Effector memory CD8-positive, alpha-beta T cell (primary cell): ENCODE measurements around the gene PIK3CA.
A peak's percentile ranks its signal among the peaks of the same experiment; 100 is the strongest.
"Not testable (repeated sequence)": the region's sequence is repeated elsewhere in the genome, so short reads cannot be mapped to it uniquely, and the experiment has no call there.

Experiments used
- ATAC-seq: fragments of 150-1000 bp; cut with Tn5 transposase; replicated peaks from 2 replicates; pipeline ENCODE4 v1.10.0; 2021; ENCODE audit warnings: mild to moderate bottlenecking, moderate library complexity
- DNase-seq, 3 experiments: peaks; one replicate each; pipeline ENCODE4 v3.0.0; 2021
- H3K27ac Mint-ChIP-seq, 2 donors: one replicate each; pipeline ENCODE4 v1.8.0; 2022; ENCODE audit warnings: mild to moderate bottlenecking in 2 of 2, mixed read lengths in 2 of 2, moderate library complexity in 2 of 2
- H3K27me3 Mint-ChIP-seq, 2 donors: one replicate each; pipeline ENCODE4 v1.8.0; 2022; ENCODE audit warnings: mixed read lengths in 2 of 2
- H3K36me3 Mint-ChIP-seq: one replicate; pipeline ENCODE4 v1.8.0; 2022; ENCODE audit warnings: mild to moderate bottlenecking, moderate library complexity, mixed read lengths; ENCODE audit not compliant: insufficient read depth
- H3K4me1 Mint-ChIP-seq, 2 donors: one replicate each; pipeline ENCODE4 v1.8.0; 2022; ENCODE audit warnings: low read depth in 2 of 2, mixed read lengths in 2 of 2
- H3K4me3 Mint-ChIP-seq, 2 donors: one replicate each; pipeline ENCODE4 v1.8.0; 2022; ENCODE audit warnings: mild to moderate bottlenecking in 2 of 2, mixed read lengths in 2 of 2, moderate library complexity in 2 of 2
- H3K9me3 Mint-ChIP-seq, 2 donors: one replicate each; pipeline ENCODE4 v1.8.0; 2022; ENCODE audit warnings: mixed read lengths in 2 of 2
- total RNA-seq, 9 experiments: gene quantifications; one replicate each; lab custom pipeline; 2026; lab: John Stamatoyannopoulos, UW

Gene PIK3CA
- 64.6 to 132 (median 78.8) reads per million in 9 experiments for total RNA-seq

DNA sequence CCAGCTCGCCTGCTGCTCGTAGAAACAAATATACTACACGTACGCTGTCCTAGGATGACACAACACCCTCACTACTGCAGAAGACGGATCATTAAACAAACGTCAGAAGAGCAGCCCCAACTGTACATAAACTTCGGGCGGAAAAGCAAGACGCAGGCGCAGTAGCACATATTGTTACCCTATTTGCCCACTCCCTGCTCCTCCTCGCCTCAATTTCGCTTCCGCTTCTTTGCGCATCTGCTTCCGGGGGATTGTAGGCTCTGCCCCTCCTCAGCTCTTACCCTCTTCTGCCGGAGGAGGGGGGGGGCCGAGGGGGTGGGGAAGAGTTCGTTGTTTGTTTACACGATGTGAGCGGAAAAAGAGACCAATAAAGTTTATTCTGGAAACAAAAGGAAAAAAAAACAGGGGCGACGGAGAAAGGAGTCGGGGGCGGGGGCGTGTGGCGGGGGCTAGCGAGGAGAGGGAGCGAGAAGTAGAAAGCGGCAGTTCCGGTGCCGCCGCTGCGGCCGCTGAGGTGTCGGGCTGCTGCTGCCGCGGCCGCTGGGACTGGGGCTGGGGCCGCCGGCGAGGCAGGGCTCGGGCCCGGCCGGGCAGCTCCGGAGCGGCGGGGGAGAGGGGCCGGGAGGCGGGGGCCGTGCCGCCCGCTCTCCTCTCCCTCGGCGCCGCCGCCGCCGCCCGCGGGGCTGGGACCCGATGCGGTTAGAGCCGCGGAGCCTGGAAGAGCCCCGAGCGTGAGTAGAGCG lies at the start of gene PIK3CA:
TSS of gene PIK3CA (plus strand) at position 485 of the 743 bp plus-strand sequence. CDS start 50,469 bp downstream, outside the sequence.
- peaks cover 21 to 34% of the 10 kb centered on the region in 2 donors for H3K4me1 Mint-ChIP-seq
- peaks cover 7% of the 10 kb centered on the region for H3K36me3 Mint-ChIP-seq
- peaks cover 0 to 5% of the 10 kb centered on the region in 2 donors for H3K27me3 Mint-ChIP-seq
- peak; percentile 78 for ATAC-seq
- no peak within 1 kb of the TSS for H3K27ac Mint-ChIP-seq
- no peak within 1 kb of the TSS for H3K4me3 Mint-ChIP-seq
- no peaks in the 10 kb centered on the region for H3K9me3 Mint-ChIP-seq
- peak; percentile 89 to 93 (median 90) for DNase-seq

DNA sequence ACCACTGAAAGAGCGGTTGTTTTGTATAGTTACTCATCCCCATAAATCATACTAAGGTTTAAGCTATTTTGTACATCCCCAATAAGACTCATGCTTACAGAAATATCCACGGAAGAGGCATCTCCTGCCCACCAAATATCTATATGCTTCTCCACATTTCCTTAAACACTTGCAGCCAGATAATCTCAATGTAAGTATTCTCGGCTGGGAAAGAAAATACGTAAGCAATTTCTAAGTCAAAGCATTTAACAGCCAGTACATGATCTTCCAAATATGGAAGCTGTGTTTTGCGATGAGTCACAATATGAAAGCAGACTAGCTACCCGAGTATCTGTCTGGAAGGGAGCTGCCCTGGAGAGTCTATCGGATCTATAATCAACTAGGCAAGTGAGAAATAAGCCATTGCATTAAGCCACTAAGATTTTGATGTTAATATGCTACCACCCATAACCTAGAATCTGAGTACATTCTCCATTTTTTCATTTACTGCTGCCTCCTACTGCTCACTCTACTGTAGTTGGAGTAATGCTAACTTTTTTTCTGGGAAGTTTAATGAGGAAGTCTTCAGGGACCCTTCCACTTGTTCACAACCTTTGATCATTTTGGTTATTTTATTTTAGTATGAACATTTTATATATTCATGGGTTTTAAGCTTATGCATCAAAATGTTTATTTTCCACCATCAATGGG lies 49.6 kb upstream of the PIK3CA start:
- Mint-ChIP-seq H3K9me3 (no peaks in the 10 kb centered on the region), H3K27ac (no peak overlapping the region)
- ATAC-seq = no peak

GRCh38 chr3:179100652-179101051 lies 47.5 kb upstream of the PIK3CA start:
- Mint-ChIP-seq H3K27me3 (peaks cover 18 to 37% of the 10 kb centered on the region in 2 donors), H3K4me1 (no peaks in the 10 kb centered on the region), H3K27ac (no peak overlapping the region), H3K36me3 (no peaks in the 10 kb centered on the region), H3K9me3 (no peaks in the 10 kb centered on the region), H3K4me3 (no peak overlapping the region)
- no peak for ATAC-seq
- no peak for DNase-seq

More for the DNA sequence above, 49.6 kb upstream of the PIK3CA start:
- no peak for DNase-seq
- Mint-ChIP-seq H3K4me1 (no peaks in the 10 kb centered on the region), H3K27me3 (peaks cover 18 to 37% of the 10 kb centered on the region in 2 donors), H3K36me3 (no peaks in the 10 kb centered on the region), H3K4me3 (no peak overlapping the region)

DNA sequence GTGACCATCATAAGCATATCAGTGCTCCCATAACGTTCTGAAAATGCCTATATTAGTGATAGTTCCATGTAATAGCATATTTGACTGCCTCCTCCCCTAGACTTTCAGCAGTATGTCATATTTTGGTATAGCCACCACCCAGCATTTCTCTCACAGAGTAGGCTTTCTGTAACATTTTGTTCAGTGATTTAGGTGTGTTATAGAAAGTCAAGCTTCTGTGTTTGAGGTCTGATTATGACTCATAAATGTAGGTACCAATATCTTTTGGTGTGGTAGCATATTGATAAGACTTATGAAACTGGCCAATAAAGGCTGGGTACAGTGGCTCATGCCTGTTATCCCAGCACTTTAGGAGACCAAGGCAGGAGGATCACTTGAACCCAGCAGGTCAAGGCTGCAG lies 42.3 kb upstream of the PIK3CA start:
- peaks cover 0 to 1% of the 10 kb centered on the region in 2 donors for H3K9me3 Mint-ChIP-seq
- no peak for ATAC-seq
- no peak overlapping the region for H3K27ac Mint-ChIP-seq
- H3K4me1 Mint-ChIP-seq = no peaks in the 10 kb centered on the region
- DNase-seq = no peak
- H3K4me3 Mint-ChIP-seq = no peak overlapping the region
- H3K27me3 Mint-ChIP-seq = peaks cover 13 to 22% of the 10 kb centered on the region in 2 donors
- no peaks in the 10 kb centered on the region for H3K36me3 Mint-ChIP-seq

DNA sequence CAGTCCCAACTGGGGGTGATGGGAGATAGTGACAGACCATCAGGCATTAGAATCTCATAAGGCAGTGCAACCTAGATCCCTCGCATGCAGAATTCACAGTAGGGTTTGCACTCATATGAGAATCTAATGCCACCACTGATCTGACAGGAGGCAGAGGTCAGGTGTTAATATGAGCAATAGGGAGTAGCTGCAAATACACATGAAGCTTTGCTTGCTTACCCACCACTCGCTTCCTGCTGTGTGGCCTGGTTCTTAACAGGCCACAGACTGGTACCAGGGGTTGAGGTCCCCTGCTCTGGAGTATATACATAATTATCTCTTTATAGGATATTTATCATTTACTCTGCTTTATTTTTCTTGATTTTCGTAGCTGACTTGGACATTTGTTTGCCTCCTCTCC lies 40.5 kb upstream of the PIK3CA start:
- no peaks in the 10 kb centered on the region for H3K4me1 Mint-ChIP-seq
- ATAC-seq = no peak
- peaks cover 15 to 28% of the 10 kb centered on the region in 2 donors for H3K27me3 Mint-ChIP-seq
- H3K4me3 Mint-ChIP-seq = no peak overlapping the region
- peaks cover 0 to 1% of the 10 kb centered on the region in 2 donors for H3K9me3 Mint-ChIP-seq
- no peak overlapping the region for H3K27ac Mint-ChIP-seq
- H3K36me3 Mint-ChIP-seq = no peaks in the 10 kb centered on the region
- no peak for DNase-seq

- ATAC-seq (no peak), DNase-seq (no peak)
- H3K9me3 Mint-ChIP-seq = peaks cover 0 to 1% of the 10 kb centered on the region in 2 donors
- no peak overlapping the region for H3K4me3 Mint-ChIP-seq
- peaks cover 19 to 33% of the 10 kb centered on the region in 2 donors for H3K27me3 Mint-ChIP-seq
- no peaks in the 10 kb centered on the region for H3K4me1 Mint-ChIP-seq
- H3K36me3 Mint-ChIP-seq = no peaks in the 10 kb centered on the region
- H3K27ac Mint-ChIP-seq = no peak overlapping the region
Observed at GRCh38 chr3:179108086-179108485, 40.1 kb upstream of the PIK3CA start.

- no peaks in the 10 kb centered on the region for H3K36me3 Mint-ChIP-seq
- no peak overlapping the region for H3K27ac Mint-ChIP-seq
- DNase-seq = no peak
- no peaks in the 10 kb centered on the region for H3K4me1 Mint-ChIP-seq
- no peak overlapping the region for H3K4me3 Mint-ChIP-seq
- no peak for ATAC-seq
- peaks cover 39 to 56% of the 10 kb centered on the region in 2 donors for H3K27me3 Mint-ChIP-seq
- H3K9me3 Mint-ChIP-seq = peaks cover 0 to under 1% of the 10 kb centered on the region in 2 donors
Observed at GRCh38 chr3:179113903-179114302, 34.3 kb upstream of the PIK3CA start.

- not testable (repeated sequence) for DNase-seq, H3K4me3 Mint-ChIP-seq, H3K4me1 Mint-ChIP-seq, H3K9me3 Mint-ChIP-seq, ATAC-seq, H3K36me3 Mint-ChIP-seq, H3K27ac Mint-ChIP-seq
- H3K27me3 Mint-ChIP-seq = peaks cover 33 to 45% of the 10 kb centered on the region in 2 donors
Observed at GRCh38 chr3:179115444-179115843, 32.7 kb upstream of the PIK3CA start.

DNA sequence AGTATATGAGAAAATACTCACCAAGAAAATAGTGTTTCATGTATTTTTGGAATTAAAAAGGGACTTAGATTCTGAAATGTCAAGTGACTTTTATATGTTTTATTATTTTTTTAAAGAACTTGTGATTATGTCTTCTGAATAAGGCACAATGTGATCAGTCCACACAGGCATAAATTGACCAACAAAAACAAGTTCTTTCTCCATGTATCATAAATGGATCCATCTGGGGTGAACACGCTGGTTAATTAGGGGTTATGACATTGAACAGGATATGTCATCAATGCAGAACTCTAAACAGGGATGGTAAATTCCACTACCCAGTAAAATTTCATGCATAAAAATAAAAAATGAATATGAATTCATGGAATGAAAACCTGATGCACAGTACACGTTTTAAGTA lies 31.3 kb upstream of the PIK3CA start:
- Mint-ChIP-seq H3K4me1 (no peaks in the 10 kb centered on the region), H3K9me3 (no peaks in the 10 kb centered on the region), H3K27me3 (peaks cover 33 to 38% of the 10 kb centered on the region in 2 donors), H3K4me3 (no peak overlapping the region), H3K27ac (no peak overlapping the region), H3K36me3 (no peaks in the 10 kb centered on the region)
- ATAC-seq = no peak
- DNase-seq = no peak

GRCh38 chr3:179132191-179132890 lies 15.8 kb upstream of the PIK3CA start:
- DNase-seq, H3K36me3 Mint-ChIP-seq, ATAC-seq, H3K9me3 Mint-ChIP-seq, H3K27ac Mint-ChIP-seq, H3K4me3 Mint-ChIP-seq, H3K4me1 Mint-ChIP-seq: not testable (repeated sequence)
- H3K27me3 Mint-ChIP-seq = peaks cover 43 to 57% of the 10 kb centered on the region in 2 donors

GRCh38 chr3:179133575-179133974 lies 14.6 kb upstream of the PIK3CA start:
- peaks cover 53 to 69% of the 10 kb centered on the region in 2 donors for H3K27me3 Mint-ChIP-seq
- ATAC-seq (no peak), DNase-seq (no peak)
- H3K4me3 Mint-ChIP-seq = no peak overlapping the region
- no peak overlapping the region for H3K27ac Mint-ChIP-seq
- H3K9me3 Mint-ChIP-seq = no peaks in the 10 kb centered on the region
- no peaks in the 10 kb centered on the region for H3K36me3 Mint-ChIP-seq
- no peaks in the 10 kb centered on the region for H3K4me1 Mint-ChIP-seq

DNA sequence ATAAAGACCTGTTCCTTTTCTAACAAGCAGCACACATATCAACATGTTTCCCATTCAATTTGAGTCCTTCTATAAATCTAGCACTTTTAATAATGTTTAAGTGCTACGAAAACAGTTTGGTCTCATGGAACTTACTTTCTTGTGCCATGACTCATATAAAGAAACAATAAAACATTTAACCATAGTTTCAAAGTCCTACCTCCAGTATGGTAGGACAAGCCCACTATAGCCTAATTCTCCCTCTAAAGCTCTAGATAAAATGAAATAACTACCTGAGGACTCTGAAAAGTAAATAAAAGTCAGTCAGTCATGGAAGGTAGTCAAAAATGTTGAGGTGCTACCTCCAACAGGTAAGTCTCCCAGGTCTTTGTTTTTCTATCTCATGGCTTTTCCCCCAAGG lies 12.0 kb upstream of the PIK3CA start:
- no peak overlapping the region for H3K27ac Mint-ChIP-seq
- H3K4me3 Mint-ChIP-seq = no peak overlapping the region
- H3K4me1 Mint-ChIP-seq = no peaks in the 10 kb centered on the region
- DNase-seq (no peak), ATAC-seq (no peak)
- peaks cover 69 to 91% of the 10 kb centered on the region in 2 donors for H3K27me3 Mint-ChIP-seq
- no peaks in the 10 kb centered on the region for H3K9me3 Mint-ChIP-seq
- H3K36me3 Mint-ChIP-seq = no peaks in the 10 kb centered on the region

DNA sequence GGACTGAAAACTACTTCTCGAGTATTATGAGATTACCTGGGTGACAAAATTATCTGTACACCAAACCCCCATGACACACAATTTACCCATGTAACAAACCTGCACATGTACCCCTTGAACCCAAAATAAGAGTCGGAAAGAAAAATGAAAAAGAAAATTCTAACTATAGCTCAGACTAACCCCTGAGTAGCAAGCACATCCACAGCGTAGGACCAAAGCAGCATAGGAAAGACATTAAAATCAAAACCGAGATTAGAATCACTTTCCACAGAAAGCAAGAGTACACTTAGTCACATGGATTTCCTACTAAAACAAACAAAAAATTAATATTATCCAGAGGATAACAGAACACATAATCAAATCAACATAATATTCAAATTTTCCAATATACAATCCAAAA lies 6.3 kb upstream of the PIK3CA start:
- Mint-ChIP-seq H3K27me3 (peaks cover 49 to 51% of the 10 kb centered on the region in 2 donors), H3K4me3 (no peak overlapping the region), H3K9me3 (no peaks in the 10 kb centered on the region), H3K36me3 (no peaks in the 10 kb centered on the region), H3K4me1 (peaks cover 2 to 3% of the 10 kb centered on the region in 2 donors), H3K27ac (no peak overlapping the region)
- DNase-seq (no peak), ATAC-seq (no peak)
